GM19455 (cell line): ENCODE results near the gene C17orf78.
A peak's percentile ranks its signal among the peaks of the same experiment; 100 is the strongest.
"Not testable (repeated sequence)": the region's sequence is repeated elsewhere in the genome, so short reads cannot be mapped to it uniquely, and the experiment has no call there.

ENCODE experiments used
- ATAC-seq: cut with Tn5 transposase; IDR thresholded peaks from one replicate; pipeline ENCODE4 v1.9.1; 2021; ENCODE audit not compliant: unreplicated experiment

C17orf78 gene

GRCh38 chr17:37375706-37376105, at the start of gene C17orf78:
C17orf78 (plus strand) TSS chr17:37375985; CDS start chr17:37376093, 108 bp downstream.
- no peak for ATAC-seq

GRCh38 chr17:37327341-37328090, 48.3 kb upstream of the C17orf78 start:
- no peak for ATAC-seq

GRCh38 chr17:37338847-37339246, 36.9 kb upstream of the C17orf78 start:
- ATAC-seq, result no peak

- ATAC-seq, result no peak
Measured at GRCh38 chr17:37339321-37339720, 36.5 kb upstream of the C17orf78 start.

- no peak for ATAC-seq
Measured at GRCh38 chr17:37340804-37341203, 35.0 kb upstream of the C17orf78 start.

- ATAC-seq, result no peak
Measured at GRCh38 chr17:37342589-37342988, 33.2 kb upstream of the C17orf78 start.

- ATAC-seq, result no peak
Measured at GRCh38 chr17:37344519-37344918, 31.3 kb upstream of the C17orf78 start.

- ATAC-seq, result not testable (repeated sequence)
Measured at GRCh38 chr17:37346863-37347402, 28.9 kb upstream of the C17orf78 start.

- ATAC-seq, result not testable (repeated sequence)
Measured at GRCh38 chr17:37356796-37357569, 18.8 kb upstream of the C17orf78 start.

GRCh38 chr17:37358098-37358829, 17.5 kb upstream of the C17orf78 start:
- ATAC-seq, result no peak

GRCh38 chr17:37358830-37359681, 16.7 kb upstream of the C17orf78 start:
- ATAC-seq, result peak; percentile 91

- no peak for ATAC-seq
Measured at GRCh38 chr17:37359682-37360188, 16.1 kb upstream of the C17orf78 start.

- no peak for ATAC-seq
Measured at GRCh38 chr17:37360632-37361031, 15.2 kb upstream of the C17orf78 start.

GRCh38 chr17:37361543-37361942, 14.2 kb upstream of the C17orf78 start:
- no peak for ATAC-seq

GRCh38 chr17:37365589-37365988, 10.2 kb upstream of the C17orf78 start:
- ATAC-seq, result no peak

- no peak for ATAC-seq
Measured at GRCh38 chr17:37368577-37368976, 7.2 kb upstream of the C17orf78 start.

- ATAC-seq, result no peak
Measured at GRCh38 chr17:37373530-37374159, 2.1 kb upstream of the C17orf78 start.

- no peak for ATAC-seq
Measured at GRCh38 chr17:37382056-37382455, 6.3 kb downstream of the C17orf78 start.

GRCh38 chr17:37384560-37385149, 8.9 kb downstream of the C17orf78 start:
- ATAC-seq, result no peak
